ENCODE data around the gene TTLL8. TPM values are rescaled to one million over a fixed set of nuclear protein-coding genes. Genes with fewer than 3 reads are reported as not detected.

Gene TTLL8
- total RNA-seq, 4 donors from 2014 or later = not detected

GRCh38 chr22:50072714-50073538, 14.8 kb upstream of the TTLL8 start:
- H3K27me3 ChIP-seq = peaks cover 6% of the 10 kb centered on the region
- WGBS = 81% methylated on average over 12 of the region's 28 CpGs
- no peak overlapping the region for H3K4me3 ChIP-seq
- H3K27ac ChIP-seq = no peak overlapping the region
- no peaks in the 10 kb centered on the region for H3K4me1 ChIP-seq
- no peak for TF ChIP-seq EP300 (IDR thresholded peaks at IDR 0.05)
- no peak for DNase-seq (ENCODE audit: low spot score in 2 of 2)
- no peaks in the 10 kb centered on the region for H3K9me3 ChIP-seq
- no peaks in the 10 kb centered on the region for H3K36me3 ChIP-seq

- TF ChIP-seq POLR2AphosphoS5 (IDR thresholded peaks at IDR 0.05) (no peak), EP300 (IDR thresholded peaks at IDR 0.05) (no peak), CTCF (IDR thresholded peaks at IDR 0.05) (no peak), POLR2A (IDR thresholded peaks at IDR 0.05) (no peak)
- no peaks in the 10 kb centered on the region for H3K4me1 ChIP-seq
- H3K27ac ChIP-seq = no peak overlapping the region
- 100% methylated on average over 6 of the region's 9 CpGs for WGBS
- H3K36me3 ChIP-seq = no peaks in the 10 kb centered on the region
- DNase-seq (ENCODE audit: low spot score in 2 of 2) = no peak
- peaks cover 6% of the 10 kb centered on the region for H3K27me3 ChIP-seq
- H3K9me3 ChIP-seq = no peaks in the 10 kb centered on the region
- no peak overlapping the region for H3K4me3 ChIP-seq
Observed at GRCh38 chr22:50072167-50072555, 14.1 kb upstream of the TTLL8 start.

DNA sequence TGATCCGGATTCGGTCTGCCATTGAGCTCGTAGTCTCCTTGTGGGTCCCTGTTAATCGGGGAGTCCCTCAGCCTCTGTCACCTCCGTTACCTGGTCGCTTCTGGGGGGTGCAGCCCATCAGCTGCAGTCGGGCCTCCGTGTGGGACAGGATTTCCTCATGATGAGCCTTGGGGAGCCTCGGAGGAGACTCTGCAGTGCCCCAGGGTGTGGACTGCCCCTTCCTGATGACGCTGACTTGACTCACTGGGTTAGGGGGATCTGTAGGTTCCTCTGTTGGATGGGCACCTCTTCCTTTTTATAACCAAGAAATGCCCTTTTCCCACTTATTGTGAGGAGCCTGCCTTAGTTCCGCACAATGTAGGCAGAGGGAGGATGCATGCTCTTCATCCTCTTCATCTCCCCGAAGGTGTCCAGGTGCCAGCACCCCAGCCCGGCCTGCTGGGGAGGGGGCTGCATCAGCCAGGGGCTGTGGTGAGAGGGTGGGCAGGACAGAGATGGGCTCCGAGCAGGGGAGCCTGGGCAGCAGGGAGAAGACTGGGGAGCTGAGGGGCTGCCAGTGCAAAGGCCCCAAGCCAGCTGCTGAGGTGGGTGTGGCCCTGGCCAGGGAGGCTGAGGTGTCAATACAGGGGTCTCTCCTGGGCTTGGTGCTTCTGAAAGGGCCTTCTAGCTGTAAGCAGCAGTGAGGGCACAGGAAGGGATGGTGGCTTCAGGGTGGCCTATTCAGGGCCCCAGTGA, 13.5 kb upstream of the TTLL8 start:
- H3K27me3 ChIP-seq = peaks cover 6% of the 10 kb centered on the region

DNA sequence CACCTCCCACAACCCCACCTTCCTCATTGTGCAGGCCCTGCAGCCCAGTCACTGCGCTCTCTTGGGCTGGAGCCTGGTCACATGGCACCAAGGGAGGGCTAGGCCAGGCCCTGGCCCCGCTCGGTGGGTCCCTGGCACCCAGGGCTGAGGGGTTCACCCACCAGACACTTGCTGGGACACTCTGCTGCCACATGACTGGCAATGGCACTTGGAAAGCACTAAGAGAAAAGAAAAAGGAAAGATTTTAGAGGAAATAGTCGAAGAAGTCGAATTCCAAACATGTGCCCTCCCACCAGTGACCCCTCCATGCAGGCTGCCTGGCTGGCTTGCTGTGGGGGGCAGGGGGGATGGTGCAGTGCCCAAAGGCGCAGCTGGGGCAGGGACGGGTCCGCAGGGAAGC, 12.3 kb upstream of the TTLL8 start:
- H3K9me3 ChIP-seq = no peaks in the 10 kb centered on the region
- no peak overlapping the region for H3K4me3 ChIP-seq
- H3K27me3 ChIP-seq = peaks cover 6% of the 10 kb centered on the region
- no peaks in the 10 kb centered on the region for H3K36me3 ChIP-seq
- no peak overlapping the region for H3K27ac ChIP-seq
- DNase-seq (ENCODE audit: low spot score in 2 of 2) = no peak
- no peak for TF ChIP-seq POLR2A (IDR thresholded peaks at IDR 0.05)
- no peak for TF ChIP-seq CTCF (IDR thresholded peaks at IDR 0.05)
- no peak for TF ChIP-seq EP300 (IDR thresholded peaks at IDR 0.05)
- no peak for TF ChIP-seq POLR2AphosphoS5 (IDR thresholded peaks at IDR 0.05)
- no peaks in the 10 kb centered on the region for H3K4me1 ChIP-seq
- 90% methylated on average over 8 of the region's 8 CpGs for WGBS

More for the DNA sequence above, 13.5 kb upstream of the TTLL8 start:
- H3K9me3 ChIP-seq = no peaks in the 10 kb centered on the region
- 86% methylated on average over 14 of the region's 14 CpGs for WGBS
- TF ChIP-seq EP300 (IDR thresholded peaks at IDR 0.05) (no peak), POLR2A (IDR thresholded peaks at IDR 0.05) (no peak), POLR2AphosphoS5 (IDR thresholded peaks at IDR 0.05) (no peak), CTCF (IDR thresholded peaks at IDR 0.05) (no peak)
- H3K4me3 ChIP-seq = no peak overlapping the region
- H3K4me1 ChIP-seq = no peaks in the 10 kb centered on the region
- no peak overlapping the region for H3K27ac ChIP-seq
- H3K36me3 ChIP-seq = no peaks in the 10 kb centered on the region
- DNase-seq (ENCODE audit: low spot score in 2 of 2) = no peak

GRCh38 chr22:50068096-50068495, 10.0 kb upstream of the TTLL8 start:
- 77% methylated on average over 11 of the region's 11 CpGs for WGBS

More at GRCh38 chr22:50068096-50068495, 10.0 kb upstream of the TTLL8 start:
- Histone ChIP-seq H3K9me3 (no peaks in the 10 kb centered on the region), H3K27ac (no peak overlapping the region), H3K4me3 (no peak overlapping the region), H3K27me3 (peaks cover 14% of the 10 kb centered on the region), H3K4me1 (no peaks in the 10 kb centered on the region), H3K36me3 (no peaks in the 10 kb centered on the region)
- TF ChIP-seq POLR2A (IDR thresholded peaks at IDR 0.05) (no peak), CTCF (IDR thresholded peaks at IDR 0.05) (no peak), EP300 (IDR thresholded peaks at IDR 0.05) (no peak), POLR2AphosphoS5 (IDR thresholded peaks at IDR 0.05) (no peak)
- DNase-seq (ENCODE audit: low spot score in 2 of 2) = no peak
